GM13976 (cell line): Measurements from ENCODE around the gene KRTCAP2.

Experiments
- DNase-seq: peaks from one replicate; pipeline ENCODE4 v3.0.0; 2012; ENCODE audit warnings: low spot score
- in situ Hi-C: fragments of 300-500 bp; cut with MboI; formaldehyde crosslinking; loops from one replicate; pipeline ENCODE4 v1.12.0; 2022; ENCODE audit warnings: low sequenced_read_pairs, mixed read lengths, inconsistent platforms; ENCODE audit not compliant: unreplicated experiment
- TF ChIP-seq, protein P1 (sequence below): IDR thresholded peaks from 2 replicates; pipeline ENCODE4 v1.5.1; 2012; ENCODE audit warnings: borderline replicate concordance, mild to moderate bottlenecking; ENCODE audit not compliant: insufficient read depth; ENCODE audit errors: extremely low read depth, missing control alignments, control extremely low read depth

Gene KRTCAP2

DNA sequence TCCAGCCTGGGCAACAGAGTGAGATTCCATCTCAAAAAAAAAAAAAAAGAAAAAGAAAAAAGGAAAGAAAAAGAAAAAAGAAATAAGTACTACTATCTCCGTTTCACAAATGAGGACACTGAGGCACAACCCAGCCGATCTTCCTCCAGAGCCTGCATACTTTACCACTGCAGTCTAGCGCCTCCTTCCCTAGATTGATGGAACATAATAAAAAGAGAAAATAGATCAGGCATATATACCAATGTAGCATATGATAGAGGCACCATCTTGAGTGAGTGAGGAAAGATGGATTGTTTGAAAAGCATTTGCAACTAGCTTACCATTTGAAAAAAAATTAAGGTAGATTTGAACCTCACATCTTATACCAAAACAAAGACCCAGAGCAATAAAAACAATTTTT, 27.6 kb downstream of the KRTCAP2 start:
- TF ChIP-seq, protein P1, sequence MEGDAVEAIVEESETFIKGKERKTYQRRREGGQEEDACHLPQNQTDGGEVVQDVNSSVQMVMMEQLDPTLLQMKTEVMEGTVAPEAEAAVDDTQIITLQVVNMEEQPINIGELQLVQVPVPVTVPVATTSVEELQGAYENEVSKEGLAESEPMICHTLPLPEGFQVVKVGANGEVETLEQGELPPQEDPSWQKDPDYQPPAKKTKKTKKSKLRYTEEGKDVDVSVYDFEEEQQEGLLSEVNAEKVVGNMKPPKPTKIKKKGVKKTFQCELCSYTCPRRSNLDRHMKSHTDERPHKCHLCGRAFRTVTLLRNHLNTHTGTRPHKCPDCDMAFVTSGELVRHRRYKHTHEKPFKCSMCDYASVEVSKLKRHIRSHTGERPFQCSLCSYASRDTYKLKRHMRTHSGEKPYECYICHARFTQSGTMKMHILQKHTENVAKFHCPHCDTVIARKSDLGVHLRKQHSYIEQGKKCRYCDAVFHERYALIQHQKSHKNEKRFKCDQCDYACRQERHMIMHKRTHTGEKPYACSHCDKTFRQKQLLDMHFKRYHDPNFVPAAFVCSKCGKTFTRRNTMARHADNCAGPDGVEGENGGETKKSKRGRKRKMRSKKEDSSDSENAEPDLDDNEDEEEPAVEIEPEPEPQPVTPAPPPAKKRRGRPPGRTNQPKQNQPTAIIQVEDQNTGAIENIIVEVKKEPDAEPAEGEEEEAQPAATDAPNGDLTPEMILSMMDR: no peak
- in situ Hi-C loops: no loop called here
- no peak for DNase-seq

DNA sequence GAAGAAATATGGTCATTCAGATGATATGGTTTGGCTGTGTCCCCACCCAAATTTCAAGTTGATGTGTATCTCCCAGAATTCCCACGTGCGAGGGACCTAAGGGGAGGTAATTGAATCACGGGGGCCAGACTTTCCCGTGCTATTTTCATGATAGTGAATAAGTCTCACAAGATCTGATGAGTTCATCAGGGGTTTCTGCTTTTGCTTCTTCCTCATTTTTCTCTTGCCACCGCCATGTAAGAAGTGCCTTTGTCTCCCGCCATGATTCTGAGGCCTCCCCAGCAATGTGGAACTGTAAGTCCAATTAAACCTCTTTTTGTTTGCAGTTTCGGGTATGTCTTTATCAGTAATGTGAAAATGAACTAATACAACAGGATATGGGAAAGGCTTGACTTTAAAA, 31.4 kb downstream of the KRTCAP2 start:
- TF ChIP-seq, protein P1: no peak
- no peak for DNase-seq
- in situ Hi-C loops: no loop called here

- TF ChIP-seq, protein P1: no peak
- in situ Hi-C loops: no loop called here
- DNase-seq: no peak
Observed at GRCh38 chr1:155140630-155140953, 32.5 kb downstream of the KRTCAP2 start.

DNA sequence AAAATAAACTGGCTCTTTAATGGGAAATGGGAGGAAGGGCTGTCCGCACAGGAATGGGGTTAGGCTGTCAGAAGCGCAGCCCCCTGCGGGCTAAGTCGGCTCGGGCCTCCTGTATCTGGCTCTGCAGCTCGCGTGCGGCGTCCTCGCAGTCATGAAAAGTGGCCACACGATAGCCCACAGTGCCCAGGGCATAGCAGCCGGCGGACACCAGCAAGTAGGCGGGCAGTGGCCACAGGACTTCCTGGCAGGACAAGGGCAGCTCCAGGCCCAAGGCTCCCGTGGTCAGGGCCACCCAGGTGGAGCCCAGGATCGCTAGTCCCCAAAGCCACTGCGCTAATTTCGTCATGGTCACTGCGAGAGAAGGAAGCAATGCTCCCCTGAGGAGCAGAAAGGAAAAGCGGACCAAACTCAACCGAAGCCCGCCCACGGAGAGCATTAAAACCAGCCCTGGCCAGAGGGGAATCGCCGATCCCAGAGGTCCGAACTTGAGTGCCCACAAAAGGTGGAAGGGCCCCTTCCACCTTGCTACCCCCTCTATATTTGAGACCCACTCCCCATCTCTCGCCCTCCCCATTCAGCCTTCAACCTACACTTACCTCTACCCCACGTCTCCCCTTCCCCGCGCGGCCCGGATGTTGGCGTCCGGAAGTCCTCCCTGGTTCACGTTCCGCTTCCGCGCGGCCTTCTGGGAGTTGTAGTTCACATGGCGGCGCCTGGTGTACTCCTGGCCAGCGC, 33.0 kb downstream of the KRTCAP2 start, which contains the start of gene DPM3:
Gene DPM3, minus strand, starts transcription at position 637 of the 735 bp plus-strand sequence. Its CDS starts 291 bp downstream, at position 346.
- TF ChIP-seq, protein P1: no peak

GRCh38 chr1:155137154-155137949, 35.8 kb downstream of the KRTCAP2 start:
- in situ Hi-C loops: no loop called here
- no peak for DNase-seq
- TF ChIP-seq, protein P1: no peak

More for the DNA sequence above, 33.0 kb downstream of the KRTCAP2 start, which contains the start of gene DPM3:
- in situ Hi-C loops: no loop called here
- DNase-seq: peak; percentile 93

- DNase-seq: no peak
- in situ Hi-C loops: no loop called here
- TF ChIP-seq, protein P1: no peak
Observed at GRCh38 chr1:155136748-155137147, 36.4 kb downstream of the KRTCAP2 start.
